Tongue (tissue), 2 donors: Measurements from ENCODE around the gene VWA1. TPM values are rescaled to one million over a fixed set of nuclear protein-coding genes. Genes with fewer than 3 reads are reported as not detected.
"Not testable (repeated sequence)": the region's sequence is repeated elsewhere in the genome, so short reads cannot be mapped to it uniquely, and the experiment has no call there.

ENCODE experiments used
- DNase-seq: peaks from one replicate; pipeline ENCODE4 v3.0.0-alpha.2; 2015
- total RNA-seq: library from RNA; depleted of rRNA; stranded (reverse); fragments of >200 nt; gene quantifications from one replicate; pipeline ENCODE4 v1.2.3, GENCODE V29; 2014

The VWA1 gene
- total RNA-seq, 1 donor from 2014 or later = 39.3 TPM

- DNase-seq = not testable (repeated sequence)
These were observed 50.3 kb downstream of the VWA1 start for GRCh38 chr1:1485755-1486317.

- no peak for DNase-seq
These were observed 52.2 kb downstream of the VWA1 start for GRCh38 chr1:1487701-1488100.

- DNase-seq = no peak
These were observed 53.7 kb downstream of the VWA1 start for GRCh38 chr1:1489231-1489630.

DNA sequence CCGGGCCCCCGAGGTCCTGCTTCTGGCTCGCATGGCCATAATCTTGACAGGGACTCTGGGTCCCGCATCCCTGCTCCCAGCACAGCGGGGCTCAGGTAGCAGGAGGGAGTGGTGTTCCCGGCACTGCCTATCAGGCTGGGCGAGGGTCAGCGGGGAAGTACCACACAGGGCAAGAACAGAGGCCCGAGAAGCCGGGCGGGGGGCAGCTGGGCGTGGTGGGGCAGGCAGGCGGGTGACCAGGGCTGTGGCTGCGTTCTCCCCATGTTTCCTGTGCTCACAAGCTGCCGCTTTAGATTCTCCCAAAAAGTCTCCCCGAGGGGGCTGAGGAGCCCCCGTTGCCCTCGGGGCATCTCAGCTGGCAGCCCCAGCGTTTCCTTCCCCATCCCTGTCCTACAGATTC, 54.4 kb downstream of the VWA1 start:
- DNase-seq = no peak

- DNase-seq = no peak
These were observed 55.2 kb downstream of the VWA1 start for GRCh38 chr1:1490633-1491230.

GRCh38 chr1:1491601-1492000, 56.1 kb downstream of the VWA1 start:
- no peak for DNase-seq

Other genes with a start within 250 kb of the VWA1 start
- 3.0 TPM for gene TNFRSF18, start 229.1 kb upstream of the VWA1 start, total RNA-seq
- gene TNFRSF4, start 221.5 kb upstream of the VWA1 start, total RNA-seq = 2.9 TPM
- gene SDF4, start 203.7 kb upstream of the VWA1 start, total RNA-seq = 69.1 TPM
- gene B3GALT6, start 203.5 kb upstream of the VWA1 start, total RNA-seq = 16.5 TPM
- gene C1QTNF12, start 189.0 kb upstream of the VWA1 start, total RNA-seq = 6.3 TPM
- 34.6 TPM for gene UBE2J2, start 161.8 kb upstream of the VWA1 start, total RNA-seq
- 4.8 TPM for gene SCNN1D, start 155.3 kb upstream of the VWA1 start, total RNA-seq
- 73.3 TPM for gene ACAP3, start 127.8 kb upstream of the VWA1 start, total RNA-seq
- 15.1 TPM for gene PUSL1, start 127.1 kb upstream of the VWA1 start, total RNA-seq
- 61.5 TPM for gene INTS11, start 111.0 kb upstream of the VWA1 start, total RNA-seq
- 17.5 TPM for gene CPTP, start 110.9 kb upstream of the VWA1 start, total RNA-seq
- 1.9 TPM for gene TAS1R3, start 104.4 kb upstream of the VWA1 start, total RNA-seq
- gene DVL1, start 86.3 kb upstream of the VWA1 start, total RNA-seq = 82.8 TPM
- gene MXRA8, start 77.1 kb upstream of the VWA1 start, total RNA-seq = 95.3 TPM
- 75.3 TPM for gene AURKAIP1, start 60.5 kb upstream of the VWA1 start, total RNA-seq
- gene CCNL2, start 36.4 kb upstream of the VWA1 start, total RNA-seq = 174 TPM
- 101 TPM for gene MRPL20, start 28.4 kb upstream of the VWA1 start, total RNA-seq
- 13.4 TPM for gene ANKRD65, start 14.4 kb upstream of the VWA1 start, total RNA-seq
- gene ATAD3C, start 14.0 kb downstream of the VWA1 start, total RNA-seq = 1.3 TPM
- gene ATAD3B, start 36.1 kb downstream of the VWA1 start, total RNA-seq = 10.5 TPM
- gene ATAD3A, start 76.5 kb downstream of the VWA1 start, total RNA-seq = 21.3 TPM
- 2.4 TPM for gene TMEM240, start 104.9 kb downstream of the VWA1 start, total RNA-seq
- gene SSU72, start 139.2 kb downstream of the VWA1 start, total RNA-seq = 55.7 TPM
- 1.0 TPM for gene FNDC10, start 164.4 kb downstream of the VWA1 start, total RNA-seq
- 79.5 TPM for gene MIB2, start 179.8 kb downstream of the VWA1 start, total RNA-seq
- 18.1 TPM for gene MMP23B, start 196.5 kb downstream of the VWA1 start, total RNA-seq
- gene CDK11B, start 223.3 kb downstream of the VWA1 start, total RNA-seq = 12.2 TPM